GM21529 (cell line): Measurements from ENCODE around the gene RND3.

ENCODE experiments used
- ATAC-seq: cut with Tn5 transposase; IDR thresholded peaks from one replicate; pipeline ENCODE4 v1.9.1; 2021; ENCODE audit not compliant: unreplicated experiment

Gene RND3

DNA sequence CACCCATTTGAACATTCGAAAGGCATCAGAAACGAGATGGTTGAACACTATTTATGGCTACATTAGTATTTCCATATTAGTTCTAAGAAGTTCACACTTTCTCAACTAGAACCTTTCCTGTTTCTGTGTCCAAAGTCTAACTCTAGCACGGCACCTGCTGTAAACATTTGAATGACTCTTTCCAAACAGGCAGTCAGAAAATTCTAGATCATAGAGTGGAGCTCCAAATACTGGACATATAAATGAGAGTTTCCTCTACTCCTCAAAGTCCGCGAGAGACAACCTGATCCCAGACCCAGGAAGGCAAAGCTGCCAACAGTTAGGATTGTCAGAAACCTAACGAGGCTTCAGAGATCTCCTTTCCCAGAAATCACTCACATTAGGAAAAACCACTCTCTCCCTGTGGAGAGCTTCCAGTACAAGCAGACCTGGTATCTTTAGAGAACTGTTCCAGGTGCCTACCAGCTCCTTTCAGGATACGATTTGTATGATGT lies 10.6 kb downstream of the RND3 start:
- ATAC-seq, result no peak

DNA sequence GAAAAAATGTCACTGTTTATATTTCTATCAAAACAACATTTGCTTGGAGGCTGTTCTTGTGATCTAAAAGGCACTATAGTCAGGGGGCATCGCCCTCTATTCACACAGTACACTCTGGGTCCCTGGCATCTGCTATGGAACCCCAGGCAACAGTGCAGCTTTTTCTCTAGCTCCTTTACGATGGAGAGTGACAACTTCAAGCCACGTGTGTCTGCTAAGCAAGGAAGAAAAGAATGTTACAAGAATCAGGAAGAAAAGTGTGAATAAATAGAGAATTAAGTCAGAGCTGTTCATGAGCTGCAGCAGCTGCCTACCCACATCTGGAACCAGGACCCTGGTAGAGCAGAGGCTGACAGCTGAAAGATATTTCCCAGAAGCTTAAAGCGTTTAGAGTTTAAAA lies 11.2 kb downstream of the RND3 start:
- no peak for ATAC-seq

DNA sequence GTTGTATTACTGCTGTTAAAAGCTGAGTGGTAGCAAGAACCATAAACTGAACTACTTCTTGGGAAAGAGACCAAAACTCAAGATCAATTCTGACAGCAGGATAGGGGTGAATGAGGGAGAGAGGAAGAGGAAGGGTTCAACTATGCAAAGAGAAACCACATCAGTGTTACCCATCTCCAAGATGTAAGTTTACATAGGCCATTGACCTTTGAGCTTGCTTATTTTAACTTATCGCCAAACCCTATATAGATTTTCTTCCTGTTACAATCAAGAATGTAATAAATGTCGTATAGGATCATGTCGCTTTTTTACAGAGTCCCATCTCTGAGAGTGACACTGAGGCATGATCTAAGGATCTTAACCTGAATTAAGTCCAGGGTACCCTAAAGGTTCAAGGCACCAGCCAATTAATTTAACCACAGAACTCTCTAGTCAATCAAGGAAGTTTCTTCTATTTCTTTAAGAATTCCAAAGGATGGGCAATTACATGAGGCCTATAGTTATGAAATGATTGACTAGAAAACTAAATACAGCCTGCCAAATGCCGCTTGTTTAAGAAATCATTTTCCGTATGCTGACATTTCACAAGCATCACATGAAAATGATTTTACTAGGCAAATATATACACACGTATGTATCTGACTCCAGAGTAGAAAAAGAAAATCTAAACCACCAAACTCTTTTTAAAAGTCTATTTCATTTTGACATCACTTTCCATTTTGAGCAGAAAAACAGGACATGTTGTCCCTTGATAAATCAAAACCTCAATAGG lies 11.8 kb downstream of the RND3 start:
- ATAC-seq, result no peak

DNA sequence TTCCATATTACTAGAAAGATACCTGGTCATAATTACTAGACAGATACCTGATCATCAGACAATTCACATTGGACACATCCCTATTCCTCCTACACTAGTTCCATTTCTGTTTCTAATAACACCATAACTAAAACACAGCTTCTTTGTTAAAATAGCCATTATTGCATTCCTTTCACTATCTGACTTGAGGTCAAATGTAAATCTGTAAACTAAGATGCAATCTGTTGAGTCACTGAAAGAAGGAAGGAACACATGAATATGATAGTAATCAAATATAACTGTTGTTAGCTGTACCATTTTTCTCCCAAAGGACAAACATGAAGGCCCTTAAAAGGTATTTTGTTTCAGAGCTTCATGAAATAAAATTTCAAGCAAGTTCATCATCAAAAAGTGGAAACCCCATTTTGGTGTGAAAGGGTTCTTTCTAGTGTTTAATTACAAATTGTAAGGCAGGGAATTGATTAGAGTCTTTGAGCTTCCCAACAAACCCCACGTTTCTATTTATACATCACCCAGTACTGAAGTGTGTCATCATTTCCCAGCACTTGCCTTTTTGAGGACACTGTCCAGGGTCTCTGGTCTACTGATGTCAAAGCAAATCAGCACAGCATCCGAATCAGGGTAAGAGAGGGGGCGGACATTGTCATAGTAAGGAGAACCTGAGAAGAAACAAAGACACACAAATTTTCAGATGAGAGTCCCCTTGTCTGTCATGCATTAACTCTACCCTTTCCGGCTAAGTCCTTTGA lies 13.0 kb downstream of the RND3 start:
- ATAC-seq, result no peak

DNA sequence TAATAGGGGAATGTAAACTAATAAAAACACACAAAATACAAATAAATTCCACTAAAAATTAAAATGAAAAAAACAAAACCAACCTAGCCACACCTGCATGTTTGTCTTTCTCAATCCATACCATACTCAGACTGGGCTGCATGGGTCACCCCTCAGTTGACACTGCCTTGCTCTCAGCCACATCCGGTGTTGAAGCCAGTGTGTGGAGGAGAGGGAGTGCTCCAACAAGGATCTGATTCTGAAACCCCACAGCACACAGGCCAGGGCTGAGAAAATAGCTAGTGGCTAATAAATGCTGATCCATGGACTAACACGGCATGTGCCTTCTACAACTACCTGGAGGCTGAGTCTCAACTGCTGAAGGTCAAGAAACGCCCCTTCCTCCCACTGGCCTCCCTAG lies 13.7 kb downstream of the RND3 start:
- no peak for ATAC-seq

DNA sequence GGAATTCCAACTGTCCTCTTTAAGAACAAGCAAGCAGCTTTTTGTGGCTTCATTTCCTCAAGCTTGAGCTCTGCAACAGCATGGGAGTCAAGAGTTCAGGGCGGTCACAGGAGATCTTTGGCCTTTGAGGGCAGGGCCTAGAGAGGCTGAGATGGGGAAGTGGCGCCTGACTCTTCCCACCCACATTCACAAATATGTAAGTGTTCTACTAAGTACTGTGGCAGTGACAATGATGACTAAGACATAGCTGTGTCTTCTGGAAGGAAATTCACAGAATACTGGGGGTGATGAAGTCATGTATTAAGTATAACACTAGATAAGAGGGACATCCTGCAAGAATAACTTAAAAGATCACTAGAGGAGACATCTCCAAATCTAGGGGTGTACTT lies 15.0 kb downstream of the RND3 start:
- ATAC-seq, result peak; percentile 57

DNA sequence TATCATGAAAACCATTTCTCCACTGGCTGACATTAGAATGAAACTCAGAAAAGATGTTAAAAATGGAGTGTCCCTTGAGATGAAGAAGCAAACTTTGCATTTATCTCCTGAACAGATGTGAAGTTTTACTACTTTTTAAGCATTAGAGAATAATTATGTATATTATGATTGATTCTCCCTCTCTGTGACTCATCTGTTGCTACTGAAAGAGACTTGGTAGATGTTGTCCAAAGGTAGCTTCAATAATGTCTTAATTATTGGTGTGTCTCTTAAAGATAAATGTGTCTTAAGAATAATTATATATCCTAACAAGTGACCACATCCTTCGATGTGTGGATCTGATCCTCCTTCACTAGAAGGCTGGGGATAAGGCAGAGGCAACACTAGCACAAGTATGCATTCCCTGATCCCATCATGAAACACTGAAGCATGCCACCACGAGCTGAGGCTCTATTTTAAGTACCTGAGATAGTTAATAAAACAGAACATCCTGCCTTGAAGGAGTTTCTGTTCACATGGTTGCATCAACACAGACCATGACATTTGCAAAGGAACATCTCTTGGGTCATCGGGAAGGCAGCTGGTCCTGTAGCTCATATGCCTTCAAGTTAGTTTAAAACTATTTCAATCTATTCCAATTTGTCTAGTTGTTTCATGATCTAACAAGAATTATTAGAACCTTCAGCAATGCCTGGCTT lies 15.5 kb downstream of the RND3 start:
- ATAC-seq, result no peak

DNA sequence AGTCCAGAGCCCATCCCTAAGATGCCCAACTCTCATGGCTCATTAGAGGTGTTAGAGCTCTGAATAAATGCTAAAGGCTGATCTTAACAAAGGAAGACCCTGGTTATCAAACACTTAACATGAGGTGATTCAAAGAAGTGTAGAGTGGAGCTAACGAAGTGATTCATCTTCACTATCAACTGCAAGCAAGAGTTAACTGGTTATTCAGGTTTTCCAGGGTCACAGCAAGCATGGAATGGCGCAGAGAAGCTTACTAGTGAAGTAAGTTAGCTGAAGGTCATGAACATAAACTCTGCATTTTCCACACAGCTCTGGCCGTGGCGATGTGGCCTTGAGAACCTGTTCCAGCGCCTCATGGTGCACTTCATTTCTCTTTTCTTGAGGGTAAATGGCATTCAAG lies 17.0 kb downstream of the RND3 start:
- ATAC-seq, result no peak

DNA sequence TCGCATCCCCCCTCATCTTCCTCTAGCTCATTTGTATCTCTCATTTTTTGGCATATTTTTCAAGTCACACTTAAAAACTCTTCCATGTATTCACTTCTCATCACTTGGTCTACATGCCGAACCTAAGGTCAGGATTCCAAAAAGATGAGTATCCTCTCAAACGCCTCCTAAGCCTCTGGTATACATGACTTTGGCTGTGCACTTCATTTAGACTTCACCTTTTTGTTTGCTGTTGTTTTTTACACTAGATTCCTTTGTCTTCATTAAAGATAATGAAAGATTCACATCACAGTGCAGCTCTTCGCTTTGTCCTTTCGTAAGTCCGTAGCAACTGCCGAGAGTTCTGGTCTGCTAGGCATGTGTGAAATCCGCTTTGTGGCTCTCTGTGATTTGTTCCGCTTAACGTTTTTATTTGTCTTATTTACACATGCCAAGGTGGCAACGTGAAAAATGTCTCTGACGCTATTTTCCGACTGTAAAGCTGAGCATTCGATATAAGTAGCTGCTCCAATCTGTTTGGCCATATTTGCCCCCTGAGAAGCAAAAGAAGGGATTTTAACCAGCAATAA lies 17.7 kb downstream of the RND3 start:
- ATAC-seq, result no peak

DNA sequence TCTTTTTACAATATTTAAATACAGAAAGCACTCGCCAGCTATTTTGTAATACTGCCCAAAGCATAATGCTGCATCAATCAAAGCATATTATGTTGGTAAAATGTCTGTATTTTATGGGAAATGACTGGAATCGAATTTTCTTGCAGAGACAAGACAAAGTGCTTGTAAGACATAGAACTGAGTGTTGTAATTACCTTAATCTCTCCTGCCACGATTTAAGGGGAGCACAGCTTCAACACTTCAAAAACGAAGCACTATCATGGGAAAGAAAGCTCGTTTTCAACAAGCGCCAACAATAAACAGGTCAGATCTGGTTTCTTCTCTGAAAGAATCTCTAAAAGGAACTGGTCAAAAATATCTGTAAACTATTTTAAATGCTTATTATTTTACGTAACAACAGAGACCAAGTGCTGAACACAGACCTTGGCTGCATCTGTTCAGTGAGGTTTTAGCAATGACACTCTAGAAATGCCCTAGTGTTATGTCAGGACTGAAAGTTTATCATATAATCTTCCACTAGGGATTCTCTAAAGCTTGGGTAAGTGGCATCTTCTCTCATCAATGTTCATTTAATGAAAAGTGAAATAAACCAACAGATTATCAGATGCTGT lies 19.0 kb downstream of the RND3 start:
- ATAC-seq, result no peak

DNA sequence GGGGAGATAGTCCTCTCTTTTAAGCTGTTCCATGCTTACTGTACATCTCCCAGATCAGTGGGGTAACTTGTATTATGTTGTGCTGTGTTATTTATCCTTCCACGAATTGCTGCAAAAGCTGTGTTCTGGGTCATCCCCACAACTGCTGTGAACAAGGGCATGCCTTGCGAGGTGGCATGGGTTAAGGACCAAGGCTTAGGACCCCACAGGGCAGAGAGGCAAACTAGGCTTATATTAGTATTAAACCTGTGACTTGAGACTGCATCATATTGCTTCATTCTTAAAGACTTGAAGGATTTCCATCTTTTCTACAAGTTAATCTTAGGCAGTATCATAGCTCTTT lies 19.9 kb downstream of the RND3 start:
- ATAC-seq, result no peak

DNA sequence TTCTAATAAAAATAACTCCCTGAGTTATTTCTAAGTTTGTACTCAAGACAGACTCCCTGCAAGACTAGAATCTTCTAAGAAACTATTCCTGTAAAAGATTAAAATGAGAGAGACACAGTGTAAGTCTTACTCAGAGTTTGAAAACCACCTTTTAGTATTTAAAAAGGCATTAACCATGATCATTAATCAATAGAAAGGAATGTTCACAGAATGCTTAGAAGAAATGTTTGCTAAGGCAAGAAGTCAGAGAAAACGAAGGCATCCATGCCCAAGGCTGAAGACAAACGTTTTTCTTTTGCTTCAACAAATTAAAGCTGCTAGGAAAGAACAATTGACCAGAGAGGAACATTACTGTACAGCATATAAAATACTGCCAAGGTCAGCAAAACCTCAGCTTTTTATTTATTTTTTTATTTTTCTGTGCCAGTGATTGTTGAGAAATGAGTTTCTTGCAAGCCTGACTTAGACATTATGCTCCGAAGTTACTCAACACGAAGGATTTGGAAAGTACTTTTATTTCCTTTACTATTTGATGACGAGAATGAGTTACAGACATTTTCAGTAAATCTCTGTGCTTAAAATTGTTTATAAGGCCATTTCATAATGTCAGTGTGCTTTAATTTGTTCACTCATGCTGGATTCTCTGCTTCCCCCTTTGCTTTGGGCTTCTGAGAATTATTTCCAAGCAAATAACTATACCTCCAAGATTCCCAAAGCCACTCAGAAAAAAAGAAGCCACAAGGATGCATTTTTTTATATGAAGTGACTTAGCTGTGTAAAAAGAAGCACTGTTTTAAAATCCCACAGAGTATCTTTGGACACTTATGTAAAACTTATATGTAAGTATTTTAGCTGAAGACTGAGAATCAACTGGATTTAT lies 20.5 kb downstream of the RND3 start:
- ATAC-seq, result no peak

DNA sequence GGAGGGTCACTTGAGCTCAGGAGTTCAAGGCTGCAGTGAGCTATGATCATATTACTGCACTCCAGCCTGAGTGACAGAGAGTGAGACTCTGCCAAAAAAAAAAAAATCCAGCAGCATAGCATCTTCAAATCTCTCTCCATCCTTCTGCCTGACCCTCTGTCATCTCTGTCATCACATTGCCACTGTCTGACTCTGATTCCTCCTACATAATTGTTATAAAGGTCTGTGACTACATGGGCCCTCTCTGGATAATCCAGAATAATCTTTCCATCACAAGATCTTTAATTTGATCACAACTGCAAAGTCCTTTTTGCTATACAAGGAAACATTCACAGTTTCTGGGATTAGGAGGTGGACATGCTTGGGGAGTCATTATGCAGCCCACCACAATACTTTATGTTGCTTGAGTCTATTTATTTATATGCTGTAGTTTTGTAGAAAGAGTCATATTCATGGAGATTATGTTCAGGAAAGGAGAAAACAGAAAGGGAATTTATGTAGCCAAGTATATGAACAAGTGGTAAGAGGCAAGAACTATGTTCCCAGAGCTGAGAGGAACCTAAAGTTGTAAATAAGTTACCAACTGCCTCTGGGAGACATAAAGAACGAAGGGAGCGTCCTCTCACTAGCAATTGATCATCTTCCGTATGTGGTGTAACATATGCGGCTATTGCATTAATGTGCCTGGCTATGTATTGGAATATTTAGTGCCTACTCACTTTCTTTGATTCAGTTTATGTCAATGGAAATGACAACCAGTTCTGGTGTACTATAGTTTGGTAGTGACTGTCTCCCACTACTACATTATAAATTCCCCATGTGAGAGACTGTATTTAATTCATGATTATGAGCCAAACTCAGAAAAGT lies 21.5 kb downstream of the RND3 start:
- ATAC-seq, result no peak

DNA sequence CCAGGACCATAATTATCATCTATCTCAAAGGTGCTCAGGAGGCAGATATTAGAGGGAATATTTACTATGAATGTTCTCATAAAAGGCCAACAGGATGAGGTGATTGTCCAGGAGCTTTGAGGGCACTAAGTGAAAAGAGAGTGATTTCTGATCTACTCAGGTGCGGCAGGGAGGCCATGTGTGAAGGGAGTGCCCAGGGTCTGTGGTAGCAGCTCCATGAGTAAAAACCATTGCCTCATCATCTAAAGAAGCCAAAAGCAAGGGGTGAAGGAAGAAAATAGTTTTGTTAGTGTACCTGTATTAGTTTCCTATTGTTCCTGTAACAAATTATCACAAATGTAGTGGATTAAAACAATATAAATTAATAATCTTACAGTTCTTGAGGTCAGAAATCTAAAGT lies 22.5 kb downstream of the RND3 start:
- ATAC-seq, result no peak

DNA sequence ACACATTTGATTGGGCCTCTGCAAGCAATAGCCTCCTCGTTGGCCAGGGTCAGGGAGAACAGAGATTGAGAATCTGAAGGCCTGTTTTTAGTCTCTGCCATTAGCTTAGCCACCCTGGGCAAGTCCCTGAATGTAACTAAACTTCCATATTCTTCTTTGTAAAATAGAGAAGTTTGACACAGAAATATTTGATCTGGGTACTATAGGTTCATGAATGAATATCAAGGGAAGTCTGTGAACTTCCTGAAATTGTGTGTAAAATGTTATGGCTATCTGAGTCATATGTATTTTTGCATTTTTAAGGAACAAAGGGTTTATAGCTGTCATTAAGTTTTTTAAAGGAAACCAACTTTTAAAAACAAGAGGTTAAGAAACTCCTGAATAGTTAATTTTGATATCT lies 23.2 kb downstream of the RND3 start:
- ATAC-seq, result no peak

DNA sequence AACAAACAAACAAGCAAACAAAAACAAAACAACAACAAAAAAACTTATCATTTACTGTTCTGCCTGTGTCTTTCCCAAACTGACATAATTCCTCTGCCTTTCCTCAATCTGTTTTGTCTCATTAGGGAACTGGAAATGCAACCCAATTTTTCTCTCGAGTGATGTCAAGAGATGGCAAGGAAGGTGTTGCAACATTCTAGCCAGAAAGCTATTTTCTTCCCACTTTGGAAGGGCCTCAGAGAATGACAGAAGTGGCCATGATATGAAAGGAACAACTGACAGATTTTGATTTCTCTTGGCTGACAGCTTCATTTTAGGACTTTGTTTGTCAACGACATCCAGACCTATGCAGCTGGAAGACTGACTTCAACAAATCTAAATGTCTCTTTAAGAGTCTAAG lies 24.7 kb downstream of the RND3 start:
- no peak for ATAC-seq

DNA sequence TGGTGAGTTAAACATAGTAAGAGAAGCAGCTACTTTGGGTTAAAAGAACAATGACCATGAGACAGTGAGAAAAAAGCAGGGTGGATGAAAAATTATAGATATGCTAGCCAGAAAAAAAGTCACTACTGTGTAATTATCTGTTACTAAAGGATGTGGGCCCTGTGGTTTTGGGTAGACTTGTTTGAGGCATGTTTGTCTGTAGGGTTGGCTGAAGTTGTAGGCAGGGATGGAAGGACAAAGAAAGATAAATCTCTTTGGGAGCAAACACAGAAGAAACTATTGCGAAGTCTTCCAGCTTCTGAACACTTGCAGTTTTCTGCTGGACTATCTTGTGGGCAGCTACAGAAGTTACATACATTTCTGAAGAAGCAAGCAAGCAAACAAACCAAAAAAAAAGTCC lies 28.2 kb downstream of the RND3 start:
- no peak for ATAC-seq

DNA sequence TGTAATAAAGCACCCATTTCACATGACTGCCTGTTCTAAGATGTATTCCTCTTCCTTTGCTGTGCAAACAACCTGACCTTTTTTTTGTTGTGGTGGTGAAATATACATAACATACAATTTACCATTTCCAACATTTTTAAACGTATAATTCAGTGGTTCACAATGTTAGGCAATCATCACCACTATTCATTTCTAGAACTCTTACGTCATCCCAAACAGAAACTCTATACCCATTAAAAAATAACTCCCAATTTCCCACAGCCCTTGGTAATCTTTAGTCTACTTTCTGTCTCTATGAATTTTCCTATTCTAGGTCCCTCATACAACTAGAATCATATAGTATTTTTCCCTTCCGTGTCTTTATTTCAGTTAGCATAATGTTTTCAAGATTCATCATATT lies 36.7 kb downstream of the RND3 start:
- no peak for ATAC-seq

DNA sequence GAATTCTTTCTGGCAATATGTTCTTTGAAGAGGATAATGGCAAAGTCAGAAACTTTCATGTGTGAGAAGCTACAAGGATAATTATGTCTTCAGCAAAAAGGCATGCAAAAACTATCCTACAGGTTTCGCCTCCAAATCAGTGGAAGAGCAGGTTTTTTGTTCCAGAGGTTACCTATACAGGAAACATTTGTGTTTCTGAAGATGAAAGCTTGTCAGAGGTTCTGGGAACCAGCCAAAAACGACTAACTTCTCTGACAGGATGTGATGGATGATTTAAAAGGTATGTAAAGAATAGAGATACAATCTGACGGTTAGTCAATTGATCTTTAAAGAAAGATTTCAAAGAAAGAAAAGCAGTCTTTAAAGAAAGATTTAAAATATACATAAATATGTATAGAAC lies 37.6 kb downstream of the RND3 start:
- ATAC-seq, result no peak
